ENCODE data around the gene C1QTNF4.
"Not testable (repeated sequence)": the region's sequence is repeated elsewhere in the genome, so short reads cannot be mapped to it uniquely, and the experiment has no call there.

C1QTNF4 gene

GRCh38 chr11:47593934-47594855, at the start of gene C1QTNF4:
Gene C1QTNF4 (minus strand): TSS chr11:47594411. CDS start chr11:47590810, 3,601 bp downstream.
- no peak for DNase-seq

- DNase-seq: peak; percentile 99
Measured at GRCh38 chr11:47642099-47642855, 48.1 kb upstream of the C1QTNF4 start, which contains the start of gene MTCH2. Gene MTCH2 (minus strand): TSS chr11:47642559. CDS start chr11:47642465, 94 bp downstream.

DNA sequence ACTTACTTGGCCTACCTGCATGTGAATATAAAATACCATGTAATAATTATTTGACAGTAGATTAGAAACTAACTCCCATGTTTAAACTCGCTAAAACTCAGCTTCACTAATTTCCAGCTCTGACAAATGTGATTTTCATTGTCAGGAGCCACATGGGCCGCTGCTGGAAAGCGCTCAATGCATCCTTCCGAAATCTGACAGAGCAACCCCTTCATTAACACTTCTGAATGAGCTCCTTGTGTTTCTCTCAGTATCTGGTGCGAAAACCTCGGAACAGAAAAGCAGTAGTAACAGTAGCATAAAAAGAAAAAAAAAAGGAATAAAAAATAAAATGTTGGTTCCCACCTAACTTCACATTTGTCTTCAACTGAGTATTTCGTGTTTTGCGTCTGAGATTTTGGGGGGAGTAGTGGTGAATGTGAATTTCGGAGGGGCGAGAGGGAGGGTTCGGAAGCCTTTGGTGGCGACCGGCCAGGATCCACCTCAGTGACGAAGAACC, 47.4 kb upstream of the C1QTNF4 start:
- DNase-seq: no peak

GRCh38 chr11:47640506-47640905, 46.3 kb upstream of the C1QTNF4 start:
- DNase-seq: not testable (repeated sequence)

DNA sequence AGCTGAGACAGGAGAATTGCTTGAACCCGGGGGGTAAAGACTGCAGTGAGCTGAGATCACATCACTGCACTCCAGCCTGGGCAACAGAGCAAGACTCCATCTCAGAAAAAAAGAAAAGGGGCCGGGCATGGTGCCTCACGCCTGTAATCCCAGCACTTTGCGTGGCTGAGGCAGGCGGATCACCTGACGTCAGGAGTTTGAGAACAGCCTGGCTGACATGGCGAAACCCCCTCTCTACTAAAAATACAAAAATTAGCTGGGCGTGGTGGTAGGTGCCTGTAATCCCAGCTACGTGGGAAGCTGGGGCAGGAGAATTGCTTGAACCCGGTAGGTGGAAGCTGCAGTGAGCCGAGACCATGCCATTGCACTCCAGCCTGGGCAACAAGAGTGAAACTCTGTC, 42.1 kb upstream of the C1QTNF4 start:
- DNase-seq: not testable (repeated sequence)

DNA sequence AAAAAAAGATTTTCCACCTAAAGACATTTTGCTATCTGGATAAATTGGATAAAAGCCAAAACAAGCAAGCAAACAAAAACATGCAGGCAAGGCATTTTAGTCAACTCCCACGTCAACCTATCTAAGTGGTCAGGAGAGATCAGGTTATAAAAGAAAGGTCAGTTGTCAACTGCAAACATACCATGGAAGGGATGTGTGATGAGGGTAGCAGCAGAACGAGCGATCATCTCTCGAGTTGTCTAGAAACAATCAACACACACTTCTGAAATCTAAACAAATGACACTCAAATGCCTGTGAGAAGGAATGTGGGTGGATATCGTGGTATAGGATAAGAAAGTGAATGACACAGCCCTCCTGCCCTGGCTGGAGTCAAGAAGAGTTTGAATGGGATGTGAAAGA, 37.3 kb upstream of the C1QTNF4 start:
- DNase-seq: no peak

DNA sequence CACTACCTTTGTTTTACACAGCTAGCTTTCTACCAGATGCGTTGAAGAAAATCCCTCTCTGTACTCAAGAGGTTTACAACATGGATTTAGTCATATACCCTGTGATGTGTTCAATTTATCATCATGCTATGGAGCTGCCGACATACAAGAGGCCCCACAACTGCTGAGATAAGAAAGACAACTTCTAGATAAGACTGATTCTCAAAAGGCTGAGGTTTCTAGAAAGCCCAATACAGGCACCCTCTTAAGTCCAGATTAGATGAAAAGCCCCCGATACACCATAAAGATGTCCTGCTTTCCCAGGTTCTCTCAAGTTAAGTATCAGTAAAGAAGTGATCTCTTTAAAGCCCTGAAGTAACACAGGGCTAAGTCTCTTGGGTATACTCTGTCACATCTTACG, 33.8 kb upstream of the C1QTNF4 start:
- DNase-seq: no peak

DNA sequence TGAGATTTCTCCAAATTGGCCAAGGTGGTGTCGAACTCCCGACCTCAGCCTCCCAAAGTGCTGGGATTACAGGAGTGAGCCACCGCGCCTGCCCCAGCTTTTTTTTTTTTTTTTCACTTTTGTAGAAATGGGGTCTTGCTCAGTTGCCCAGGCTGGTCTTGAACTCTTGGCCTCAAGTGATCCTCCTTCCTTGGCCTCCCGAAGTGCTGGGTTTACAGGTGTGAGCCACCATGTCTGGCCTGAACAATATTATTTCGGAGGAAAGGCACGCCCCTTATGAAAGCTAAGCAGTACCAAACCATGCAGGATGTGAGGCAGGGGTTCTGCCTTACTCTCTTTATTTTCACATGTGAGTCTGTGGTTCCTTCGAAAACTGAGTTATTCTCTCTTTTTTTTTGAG, 32.0 kb upstream of the C1QTNF4 start:
- DNase-seq: no peak

- DNase-seq: no peak
Measured at GRCh38 chr11:47620836-47621378, 26.7 kb upstream of the C1QTNF4 start.

- no peak for DNase-seq
Measured at GRCh38 chr11:47617417-47617809, 23.2 kb upstream of the C1QTNF4 start.

DNA sequence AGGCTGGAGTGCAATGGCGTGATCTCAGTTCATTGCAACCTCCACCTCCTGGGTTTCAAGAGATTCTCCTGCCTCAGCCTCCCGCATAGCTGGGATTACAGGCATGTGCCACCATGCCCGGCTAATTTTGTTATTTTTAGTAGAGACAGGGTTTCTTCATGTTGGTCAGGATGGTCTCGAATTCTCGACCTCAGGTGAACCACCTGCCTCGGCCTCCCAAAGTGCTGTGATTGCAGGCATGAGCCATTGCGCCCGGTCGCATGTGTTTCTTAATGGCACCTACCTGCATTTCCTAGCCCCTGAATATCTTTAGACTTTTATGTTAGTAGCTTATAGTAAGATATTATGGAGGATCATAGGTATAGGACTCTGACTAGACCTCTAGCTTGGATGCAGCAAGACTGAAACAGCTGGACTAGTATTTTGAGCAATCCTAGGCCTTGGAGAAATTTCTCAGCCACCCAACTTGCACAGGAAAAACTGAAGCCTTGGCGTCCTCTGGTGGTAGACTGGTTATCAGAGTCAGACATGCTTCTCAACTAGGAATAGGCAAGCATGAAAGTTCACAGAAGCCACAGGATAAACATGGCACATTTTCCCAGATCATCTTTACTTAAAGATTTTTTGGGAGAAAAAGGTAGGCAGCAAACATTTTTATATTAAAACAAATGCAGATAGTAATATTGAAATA, 22.7 kb upstream of the C1QTNF4 start:
- DNase-seq: no peak

DNA sequence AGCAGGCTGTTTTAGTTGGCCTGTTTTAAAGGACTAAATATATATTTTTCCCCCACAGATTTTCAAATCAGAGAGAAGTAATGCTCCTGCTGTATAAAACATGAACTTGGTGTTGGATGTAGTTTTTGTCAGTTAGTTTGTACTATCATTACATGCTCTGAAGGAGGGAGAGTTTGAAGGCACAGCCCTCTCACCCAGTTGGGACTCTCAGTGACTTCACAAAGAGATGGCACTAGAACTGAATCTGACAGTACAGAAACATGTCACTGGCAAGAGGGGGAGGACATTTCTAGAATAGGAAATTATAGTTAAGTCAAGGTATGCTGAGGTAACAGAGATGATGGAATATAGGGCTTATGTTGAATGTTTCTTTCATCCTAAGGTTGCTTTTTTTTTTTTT, 21.0 kb upstream of the C1QTNF4 start:
- DNase-seq: no peak

- no peak for DNase-seq
Measured at GRCh38 chr11:47611348-47611794, 17.2 kb upstream of the C1QTNF4 start.

DNA sequence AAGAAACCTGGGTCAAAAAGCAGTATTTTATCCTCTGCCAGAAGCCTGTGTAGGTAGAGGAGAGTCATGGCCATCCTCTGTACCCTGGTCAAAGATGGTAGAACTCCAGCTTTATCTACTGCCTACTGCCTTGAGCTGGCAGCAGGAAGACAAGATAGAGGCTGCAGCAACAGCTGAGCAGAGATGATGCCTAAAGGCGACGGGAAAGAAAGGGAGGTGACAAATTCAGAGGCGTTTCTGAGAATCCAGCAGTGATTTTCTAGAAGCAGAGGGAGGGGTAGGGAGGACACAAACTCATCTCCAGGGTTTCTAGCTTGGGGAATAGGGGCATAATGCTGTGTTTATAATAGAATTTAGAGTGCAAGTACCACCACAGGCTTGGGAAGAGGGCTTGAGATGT, 15.5 kb upstream of the C1QTNF4 start:
- DNase-seq: no peak

GRCh38 chr11:47607380-47607779, 13.2 kb upstream of the C1QTNF4 start:
- no peak for DNase-seq

DNA sequence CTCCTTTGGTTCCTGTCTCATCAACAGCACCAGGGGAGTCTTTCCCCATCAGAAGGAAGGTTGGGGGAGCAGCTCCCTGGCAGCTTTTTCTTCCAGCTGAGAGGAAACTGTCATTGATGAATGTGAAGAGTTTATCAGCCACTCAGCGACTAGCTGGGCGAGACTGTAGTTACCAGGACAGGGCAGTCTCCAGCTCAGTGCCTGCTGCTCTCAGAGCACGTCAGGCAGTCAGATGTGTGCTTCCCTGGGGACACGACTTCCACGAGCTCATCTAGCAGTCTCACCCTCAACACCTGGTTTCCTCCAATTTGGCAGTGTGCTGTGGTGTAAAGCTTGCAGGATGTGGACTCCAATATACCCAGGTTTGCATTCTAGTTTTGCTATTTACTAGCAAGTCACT, 12.5 kb upstream of the C1QTNF4 start:
- no peak for DNase-seq

- DNase-seq: no peak
Measured at GRCh38 chr11:47605921-47606320, 11.7 kb upstream of the C1QTNF4 start.

DNA sequence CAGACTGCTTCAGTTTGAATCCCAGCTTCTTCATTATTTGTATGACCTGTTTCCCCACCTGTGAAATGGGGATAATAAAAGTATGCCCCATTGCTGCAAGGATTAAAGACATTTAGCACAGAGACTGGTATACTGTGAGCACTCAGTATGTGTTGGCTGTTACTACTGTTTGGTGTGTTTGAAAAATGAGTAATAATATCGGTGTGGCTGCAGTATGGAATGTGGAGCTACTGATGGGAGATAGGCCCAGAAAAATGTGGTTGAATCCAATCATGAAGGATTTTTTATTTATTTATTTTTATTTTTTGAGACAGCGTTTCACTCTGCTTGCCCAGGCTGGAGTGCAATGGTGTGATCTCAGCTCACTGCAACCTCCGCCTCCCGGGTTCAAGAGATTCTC, 9.1 kb upstream of the C1QTNF4 start:
- no peak for DNase-seq

DNA sequence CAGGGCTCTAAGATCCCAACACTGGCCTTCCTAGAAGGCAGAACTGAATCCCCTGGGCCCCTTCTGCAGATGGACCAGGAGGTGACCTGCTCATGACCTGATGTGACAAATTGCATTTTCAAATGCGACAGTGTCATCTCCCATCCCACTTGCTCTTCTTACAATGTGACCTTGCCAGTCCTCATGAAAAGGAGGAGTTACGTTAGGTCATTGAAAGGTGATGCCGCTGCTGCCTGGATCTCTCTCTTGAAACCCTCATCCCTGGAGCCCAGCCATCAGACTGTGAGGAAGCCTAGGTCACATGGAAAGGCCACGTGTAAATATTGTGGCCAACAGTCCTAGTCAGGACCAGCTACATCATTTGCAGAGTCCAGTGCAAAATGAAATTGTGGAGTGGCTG, 5.7 kb upstream of the C1QTNF4 start:
- no peak for DNase-seq

DNA sequence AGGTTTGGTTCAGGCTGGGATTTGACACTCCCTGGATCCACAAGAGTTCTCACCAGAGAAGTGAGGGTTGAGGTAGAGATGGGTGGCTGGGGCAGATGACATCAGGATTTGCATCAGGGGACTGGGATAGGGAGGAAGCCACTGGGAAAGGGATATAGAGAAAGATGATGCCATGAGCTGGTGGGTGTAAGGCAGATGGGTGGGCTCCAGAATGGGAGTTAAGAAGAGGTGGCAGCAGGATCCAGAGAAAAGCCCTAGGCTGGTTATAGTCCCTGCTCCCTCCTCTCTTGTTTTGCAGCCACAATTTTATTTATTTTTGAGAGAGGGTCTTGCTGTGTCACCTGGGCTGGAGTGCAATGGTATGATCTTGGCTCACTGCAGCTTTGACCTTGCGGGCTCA, 1.8 kb upstream of the C1QTNF4 start:
- no peak for DNase-seq

DNA sequence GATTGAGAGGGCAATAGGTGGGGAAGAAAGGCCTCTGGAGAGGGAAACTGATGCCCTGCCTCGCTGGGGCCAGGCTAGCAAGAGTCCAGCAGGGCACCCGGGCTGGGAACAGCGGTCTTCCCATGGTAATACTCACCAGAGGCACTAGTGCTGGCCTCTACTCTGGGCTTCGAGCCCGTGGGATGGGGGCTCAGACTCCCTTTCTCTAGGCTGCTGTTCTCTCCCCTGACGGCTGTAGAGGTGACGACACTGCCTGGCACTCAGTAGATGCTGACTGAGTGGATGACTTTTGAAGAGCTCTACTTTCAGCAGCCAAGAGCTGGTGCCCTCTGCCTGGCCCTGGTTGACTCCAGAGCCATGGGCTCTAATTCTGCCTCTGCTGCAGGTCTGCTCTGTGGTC, 818 bp upstream of the C1QTNF4 start:
- DNase-seq: no peak

GRCh38 chr11:47593492-47593933, 698 bp downstream of the C1QTNF4 start:
- DNase-seq: no peak

DNA sequence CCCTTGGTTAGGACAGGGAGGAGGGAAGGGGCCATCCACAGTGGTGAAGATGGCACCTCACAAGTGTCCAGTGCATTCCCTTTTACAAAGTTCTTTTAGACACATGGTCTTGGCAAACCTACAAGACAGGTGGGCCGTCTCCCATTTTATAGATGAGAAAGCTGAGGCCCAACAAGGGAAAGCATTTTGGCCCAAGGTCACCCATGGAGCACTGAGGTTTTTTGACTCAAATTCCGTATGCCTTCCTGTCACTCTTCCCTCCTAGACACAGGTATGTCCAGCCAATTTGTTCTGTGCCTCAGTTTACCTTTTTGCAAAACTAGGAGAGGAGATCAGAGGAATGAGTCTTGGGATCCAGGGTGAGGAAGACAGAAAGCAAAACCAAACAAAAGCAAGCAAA, 1.2 kb downstream of the C1QTNF4 start:
- DNase-seq: no peak

Data from CD4-positive, alpha-beta T cell treated with Interleukin-17A for 4 hours (primary cell).